Hepatic stellate cell (primary cell): ENCODE results near the gene UBXN2A.

ENCODE experiments used
- DNase-seq: peaks from one replicate; pipeline ENCODE4 v3.0.0; 2011; ENCODE audit warnings: low spot score

The UBXN2A gene, protein sequence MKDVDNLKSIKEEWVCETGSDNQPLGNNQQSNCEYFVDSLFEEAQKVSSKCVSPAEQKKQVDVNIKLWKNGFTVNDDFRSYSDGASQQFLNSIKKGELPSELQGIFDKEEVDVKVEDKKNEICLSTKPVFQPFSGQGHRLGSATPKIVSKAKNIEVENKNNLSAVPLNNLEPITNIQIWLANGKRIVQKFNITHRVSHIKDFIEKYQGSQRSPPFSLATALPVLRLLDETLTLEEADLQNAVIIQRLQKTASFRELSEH

DNA sequence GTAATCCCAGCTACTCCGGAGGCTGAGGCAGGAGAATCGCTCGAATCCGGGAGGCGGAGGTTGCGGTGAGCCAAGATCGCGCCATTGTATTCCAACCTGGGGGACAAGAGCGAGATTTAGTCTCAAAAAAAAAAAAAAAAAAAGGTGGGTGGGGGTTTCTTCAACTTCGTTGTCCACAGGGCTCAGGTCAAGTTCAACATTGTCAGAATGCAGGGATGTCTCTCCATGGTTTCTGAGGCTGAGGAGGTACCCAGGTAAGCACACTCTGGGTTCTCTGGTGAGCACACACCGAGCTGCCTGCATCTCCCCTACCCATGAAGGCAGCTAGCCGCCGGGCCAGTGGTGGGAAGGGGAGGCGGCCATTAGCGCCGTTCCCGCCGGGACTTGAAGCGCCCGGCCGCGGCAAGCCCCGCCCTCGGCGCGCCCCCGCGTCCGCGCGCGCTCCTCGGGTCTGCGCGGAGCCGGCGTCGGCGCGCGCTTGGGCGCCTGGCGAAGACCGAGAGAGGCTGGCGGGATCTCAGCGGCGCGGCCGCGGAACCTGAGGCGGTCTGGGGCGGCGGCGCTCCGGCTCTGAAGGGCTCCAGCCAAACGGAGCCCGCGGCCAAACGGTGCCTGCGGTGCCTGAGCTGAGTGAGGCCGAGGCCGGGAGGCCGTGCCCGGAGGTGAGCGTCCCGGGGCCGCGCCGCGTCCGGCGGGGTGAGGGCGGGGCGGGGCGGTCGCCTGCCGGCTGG, at the start of gene UBXN2A:
Gene UBXN2A (plus strand): TSS at position 477 of the 731 bp plus-strand sequence. CDS start 17,852 bp downstream, outside the sequence.
- peak; percentile 86 for DNase-seq

GRCh38 chr2:23900133-23900532, 40.1 kb upstream of the UBXN2A start:
- no peak for DNase-seq

- DNase-seq = peak; percentile 31
Measured at GRCh38 chr2:23900541-23901322, 39.5 kb upstream of the UBXN2A start.

- no peak for DNase-seq
Measured at GRCh38 chr2:23901966-23902846, 38.1 kb upstream of the UBXN2A start.

DNA sequence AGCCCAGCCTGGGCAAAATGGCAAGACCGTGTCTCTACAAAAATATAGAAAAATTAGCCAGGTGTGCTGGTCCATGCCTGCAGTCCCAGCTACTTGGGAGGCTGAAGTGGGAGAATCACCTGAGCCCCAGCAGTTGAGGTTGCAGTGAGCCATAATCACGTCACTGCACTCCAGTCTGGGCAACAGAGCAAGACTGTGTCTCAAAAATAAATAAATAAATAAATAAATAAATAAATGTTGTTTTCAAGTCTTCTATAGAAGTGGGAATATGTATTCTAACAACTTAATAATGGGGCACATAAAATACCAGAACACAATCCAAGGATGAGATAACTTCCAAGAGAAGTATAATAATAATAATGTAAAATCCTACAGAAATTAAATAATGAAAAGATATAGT, 37.2 kb upstream of the UBXN2A start:
- DNase-seq = no peak

- DNase-seq = no peak
Measured at GRCh38 chr2:23904215-23904614, 36.0 kb upstream of the UBXN2A start.

GRCh38 chr2:23904692-23905091, 35.6 kb upstream of the UBXN2A start:
- peak; percentile 40 for DNase-seq

DNA sequence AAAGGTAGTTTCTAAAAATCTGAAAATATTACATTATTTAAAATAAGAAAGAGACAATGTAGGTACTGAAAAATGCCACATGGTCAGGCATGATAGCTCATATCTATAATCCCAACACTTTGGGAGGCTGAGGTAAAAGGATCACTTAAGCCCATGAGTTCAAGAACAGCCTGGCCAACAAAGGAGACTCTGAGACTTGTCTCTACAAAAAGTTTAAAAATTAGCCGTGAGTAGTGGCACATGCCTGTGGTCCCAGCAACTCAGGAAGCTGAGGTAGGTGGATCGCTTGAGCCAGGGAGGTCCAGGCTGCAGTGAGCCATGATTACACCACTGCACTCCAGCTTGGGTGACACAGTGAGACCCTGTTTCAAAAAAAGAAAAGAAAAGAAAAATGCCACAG, 35.1 kb upstream of the UBXN2A start:
- no peak for DNase-seq

- no peak for DNase-seq
Measured at GRCh38 chr2:23912054-23912453, 28.2 kb upstream of the UBXN2A start.

DNA sequence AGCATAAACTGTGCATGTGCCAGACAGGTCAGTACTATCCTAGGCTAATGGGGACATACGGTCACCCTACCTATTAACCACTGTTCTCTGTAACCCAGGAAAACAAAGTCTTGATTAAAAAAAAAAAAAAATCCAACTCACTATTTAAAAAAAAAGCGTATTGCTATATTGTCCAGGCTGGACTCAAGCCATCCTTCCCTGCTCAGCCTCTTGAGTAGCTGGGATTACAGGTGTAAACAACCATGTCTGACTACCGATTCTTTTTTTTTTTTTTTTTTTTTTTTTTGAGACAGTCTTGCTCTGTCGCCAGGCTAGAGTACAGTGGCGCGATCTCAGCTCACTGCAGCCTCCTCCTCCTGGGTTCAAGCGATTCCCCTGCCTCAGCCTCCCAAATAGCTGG, 24.9 kb upstream of the UBXN2A start:
- no peak for DNase-seq

DNA sequence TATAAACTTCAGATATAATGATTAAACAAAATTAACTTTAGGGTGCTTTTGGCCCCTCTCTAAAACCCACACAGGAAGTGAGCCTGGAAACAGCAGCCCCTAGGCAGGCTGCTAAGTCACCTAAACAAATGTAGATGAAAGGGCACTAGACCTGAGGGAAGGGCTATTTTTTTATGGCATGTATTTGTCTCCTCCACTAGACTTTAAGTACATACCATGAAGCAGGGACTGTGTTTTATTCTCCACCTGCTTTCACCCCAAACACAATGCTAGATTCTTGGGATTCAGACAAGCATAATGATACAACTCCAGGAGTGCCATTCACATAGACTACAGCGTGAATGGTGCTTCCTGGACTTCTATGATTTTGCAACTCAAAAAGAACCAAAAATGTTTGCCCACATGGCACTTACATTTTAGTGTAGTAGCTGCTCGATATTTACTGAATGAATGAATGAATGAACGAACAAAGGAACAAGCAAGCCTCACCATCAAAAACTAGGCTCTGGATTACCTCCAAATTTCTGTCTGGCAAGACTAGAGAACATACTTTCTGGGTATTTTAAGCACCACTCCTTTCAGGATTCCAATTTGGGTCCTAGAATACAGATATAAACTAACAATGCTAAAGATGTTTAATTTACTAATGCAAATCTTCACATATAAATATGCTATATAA, 23.4 kb upstream of the UBXN2A start:
- DNase-seq = no peak

DNA sequence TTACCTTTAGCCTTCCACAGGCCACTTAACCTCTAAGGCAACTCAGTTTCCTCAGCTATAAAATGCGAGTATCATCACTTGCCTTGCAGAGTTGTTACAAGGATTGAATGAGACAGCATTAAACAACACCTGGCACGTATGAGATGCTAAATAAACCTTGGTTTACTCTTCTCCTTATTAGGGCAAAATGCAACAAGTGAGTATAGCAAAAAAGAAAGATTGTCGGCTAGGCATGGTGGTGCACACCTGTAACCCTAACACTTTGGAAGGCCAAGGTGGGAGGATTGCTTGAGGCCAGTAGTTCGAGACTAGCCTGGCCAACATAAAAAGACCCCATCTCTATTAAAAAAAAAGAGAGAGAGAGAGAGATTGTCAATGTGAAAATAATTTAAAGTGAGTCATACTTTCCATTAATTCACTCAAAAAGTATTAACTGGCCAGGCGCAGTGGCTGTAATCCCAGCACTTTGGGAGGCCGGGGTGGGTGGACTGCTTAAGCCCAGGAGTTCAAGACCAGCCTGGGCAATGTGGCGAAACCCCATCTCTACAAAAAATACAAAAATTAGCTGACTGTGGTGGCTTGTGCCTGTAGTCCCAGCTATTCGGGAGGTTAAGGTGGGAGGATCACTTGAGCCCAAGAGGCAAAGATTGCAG, 21.3 kb upstream of the UBXN2A start:
- no peak for DNase-seq

DNA sequence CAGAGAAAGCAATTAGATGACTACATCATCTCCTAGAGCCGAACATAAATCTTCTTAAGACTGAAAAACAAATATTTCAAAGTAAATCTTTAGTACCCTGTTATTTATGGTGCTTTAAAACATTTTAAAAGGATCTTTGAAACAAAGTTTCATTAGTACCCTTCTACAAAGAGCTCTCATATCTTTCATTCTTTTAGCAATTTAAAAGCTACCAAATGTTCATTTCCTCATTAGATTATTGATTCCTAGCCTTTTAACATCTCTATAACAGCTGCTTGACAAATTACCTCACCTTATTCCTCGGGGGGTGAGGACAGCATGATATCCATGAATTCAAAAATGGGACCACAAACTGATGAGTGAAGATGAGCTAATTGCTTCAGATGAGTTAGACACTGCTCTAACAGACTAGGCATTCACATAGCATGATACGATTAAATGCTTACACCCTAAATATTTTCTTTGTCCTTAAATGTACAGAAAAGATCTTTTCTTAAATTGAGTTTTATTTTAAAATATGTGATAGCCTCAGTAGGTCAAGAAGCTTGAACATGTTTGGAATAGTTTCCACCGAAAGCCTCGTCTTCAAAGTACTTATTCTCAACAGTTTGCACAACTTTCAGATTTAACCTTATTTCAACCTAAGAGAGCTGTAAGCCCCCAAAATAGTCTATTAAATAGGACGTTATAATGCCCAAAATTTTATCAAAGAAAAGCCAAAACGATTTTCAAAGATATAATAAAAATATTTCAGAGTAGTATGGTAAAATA, 15.5 kb upstream of the UBXN2A start:
- DNase-seq = no peak

DNA sequence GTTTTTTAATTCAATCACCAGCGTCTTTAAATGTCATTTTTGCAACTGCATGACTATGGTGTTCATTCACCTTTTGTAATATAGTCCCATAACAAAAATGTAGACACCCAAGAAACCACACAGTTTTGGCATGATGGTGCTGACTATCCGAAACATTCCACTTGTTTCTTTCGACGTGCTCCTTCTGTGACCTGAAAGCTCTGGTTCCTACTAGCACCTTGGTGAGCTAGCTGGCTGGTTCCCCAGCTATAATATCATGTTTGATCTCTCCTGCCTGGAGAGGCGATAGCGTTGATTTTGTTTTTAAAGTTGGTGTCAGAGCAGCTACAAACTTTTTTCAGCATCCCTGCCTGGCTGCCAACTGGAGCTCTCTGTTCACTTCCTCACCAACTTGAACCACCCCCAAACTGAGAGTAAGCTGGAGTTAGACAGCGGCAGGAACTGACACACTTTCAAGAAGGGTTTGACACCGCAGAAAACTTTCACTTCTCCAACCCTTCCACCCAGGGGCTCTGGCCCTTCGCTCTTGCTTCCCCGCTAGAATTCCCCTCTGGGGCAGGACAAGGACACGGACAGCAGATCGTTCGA, 14.5 kb upstream of the UBXN2A start:
- DNase-seq = peak; percentile 53

GRCh38 chr2:23926290-23926749, 13.9 kb upstream of the UBXN2A start:
- DNase-seq = peak; percentile 37

GRCh38 chr2:23926750-23927571, 13.3 kb upstream of the UBXN2A start, which contains the start of gene ATAD2B:
Gene ATAD2B, minus strand, starts transcription at chr2:23927123. Its CDS starts 353 bp downstream, at chr2:23926770.
- peak; percentile 94 for DNase-seq

DNA sequence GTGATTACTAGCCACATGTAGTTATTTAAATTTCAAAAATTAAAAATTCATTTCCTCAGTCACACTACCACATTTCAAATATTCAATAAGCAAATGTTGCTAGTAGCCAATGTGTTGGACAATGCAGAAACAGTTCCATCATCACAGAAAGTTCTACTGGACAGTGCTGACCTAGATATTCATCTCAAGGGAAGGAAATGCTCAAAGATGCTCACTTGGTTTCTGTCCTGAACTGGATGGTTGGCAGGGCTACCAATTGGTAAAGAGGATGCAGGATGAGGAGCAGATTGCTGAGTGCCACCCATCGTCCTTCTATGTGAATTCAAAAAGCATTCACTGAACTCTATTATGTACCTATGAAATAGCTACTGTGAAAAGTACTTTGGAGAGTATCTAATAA, 6.0 kb upstream of the UBXN2A start:
- no peak for DNase-seq
